ENCODE results near the gene SMC1B.
"Not testable (repeated sequence)": the region's sequence is repeated elsewhere in the genome, so short reads cannot be mapped to it uniquely, and the experiment has no call there.

Gene SMC1B

GRCh38 chr22:45442116-45442515, 28.7 kb upstream of the SMC1B start:
- no peak for DNase-seq

GRCh38 chr22:45441138-45441537, 27.7 kb upstream of the SMC1B start:
- DNase-seq, result peak; percentile 71

DNA sequence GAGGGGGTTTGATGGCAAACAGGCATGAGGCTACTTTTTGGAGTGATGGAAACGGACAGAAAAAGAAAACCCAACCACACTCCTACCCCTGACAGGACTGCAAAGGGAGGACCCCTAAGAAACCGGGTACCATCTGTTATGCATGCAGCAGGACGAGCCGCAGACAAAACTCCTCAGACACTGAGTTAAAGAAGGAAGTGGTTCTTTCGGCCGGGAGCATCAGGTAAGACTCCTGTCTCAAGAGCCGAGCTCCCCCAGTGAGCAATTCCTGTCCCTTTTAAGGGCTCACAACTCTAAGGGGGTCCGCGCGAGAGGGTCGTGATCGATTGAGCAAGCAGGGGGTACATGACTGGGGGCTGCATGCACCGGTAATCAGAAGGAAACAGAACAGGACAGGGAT, 27.3 kb upstream of the SMC1B start:
- DNase-seq, result not testable (repeated sequence)

DNA sequence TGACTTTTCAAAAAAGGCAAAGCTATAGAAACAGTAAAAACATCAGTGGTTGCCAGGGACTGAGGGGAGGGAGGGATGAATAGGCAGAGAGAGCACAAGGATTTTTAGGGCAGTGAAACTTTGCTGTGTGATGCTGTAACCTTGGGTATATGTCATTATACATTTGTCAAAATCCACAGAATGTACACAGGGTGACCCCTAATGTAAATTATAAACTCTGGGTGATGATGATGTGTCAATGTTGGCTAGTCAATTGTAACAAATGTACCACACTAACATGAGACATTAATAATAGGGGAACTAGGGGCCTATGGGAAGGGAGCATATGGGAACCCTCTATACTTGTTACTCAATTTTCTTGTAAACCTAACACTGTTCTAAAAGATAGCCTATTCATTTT, 24.9 kb upstream of the SMC1B start:
- DNase-seq, result no peak

- DNase-seq, result not testable (repeated sequence)
Observed at GRCh38 chr22:45436871-45437517, 23.6 kb upstream of the SMC1B start.

DNA sequence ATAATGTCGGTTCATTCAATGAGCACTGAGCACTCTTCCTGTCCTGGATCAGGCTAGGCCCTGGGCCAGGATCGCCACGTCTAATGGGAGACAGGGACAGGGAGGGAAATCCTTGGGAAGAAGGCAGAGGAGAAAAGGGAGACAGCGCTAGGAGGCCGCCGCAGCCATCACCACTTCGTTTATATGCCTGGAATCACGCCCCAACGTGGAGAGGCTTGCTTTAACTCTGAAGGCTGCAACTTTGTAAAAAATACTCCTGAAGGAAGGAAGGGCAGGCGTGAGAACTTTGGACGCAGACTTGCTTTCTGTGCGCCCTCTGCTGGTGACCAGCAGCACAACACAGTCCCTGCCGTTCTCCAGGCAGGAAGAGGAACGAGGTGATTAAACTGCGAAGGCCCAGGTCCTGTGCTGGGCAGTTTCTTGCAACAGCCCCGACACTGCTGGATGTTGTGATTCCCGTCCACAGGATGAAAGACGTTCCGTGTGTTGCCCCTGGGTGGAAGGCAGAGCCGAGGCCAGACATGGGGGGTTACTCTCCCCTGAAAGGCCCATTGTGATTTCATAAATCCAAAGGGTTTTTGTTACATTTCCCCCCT, 22.2 kb upstream of the SMC1B start:
- peak; percentile 87 for DNase-seq

DNA sequence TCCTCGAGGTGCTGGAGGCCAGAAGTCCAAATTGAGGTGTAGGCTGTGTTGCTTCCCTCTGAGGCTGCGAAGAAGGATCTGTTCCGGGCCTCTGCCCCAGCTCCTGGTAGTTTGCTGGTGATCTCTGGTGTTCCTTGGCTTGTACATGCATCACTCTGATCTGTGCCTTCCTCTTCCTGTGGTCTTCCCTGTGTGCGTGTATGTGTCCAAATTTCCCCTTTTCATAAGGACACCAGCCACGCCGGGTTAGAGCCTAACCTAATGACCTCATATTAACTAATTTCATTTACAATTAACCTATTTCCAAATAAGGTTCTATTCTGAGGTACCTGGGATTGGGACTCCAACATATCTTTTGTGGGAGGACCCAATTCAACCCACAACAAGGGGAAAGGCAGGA, 21.6 kb upstream of the SMC1B start:
- no peak for DNase-seq

DNA sequence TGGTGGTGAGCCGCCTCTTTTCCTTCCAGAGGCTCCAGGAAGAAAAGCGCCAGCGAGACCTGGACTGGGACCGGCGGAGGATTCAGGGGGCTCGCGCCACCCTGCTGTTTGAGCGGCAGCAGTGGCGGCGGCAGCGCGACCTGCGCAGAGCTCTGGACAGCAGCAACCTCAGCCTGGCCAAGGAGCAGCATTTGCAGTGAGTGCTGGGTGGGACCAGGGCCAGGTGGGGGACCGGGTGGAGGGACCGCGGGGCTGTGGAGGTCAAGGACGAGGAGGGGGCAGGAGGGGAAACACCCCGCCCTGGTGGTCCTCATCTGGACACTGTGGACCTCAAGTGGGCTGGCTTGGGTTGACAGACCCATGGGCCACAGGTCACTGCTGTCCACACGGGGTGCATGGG, 17.5 kb upstream of the SMC1B start:
- DNase-seq, result no peak

- DNase-seq, result no peak
Observed at GRCh38 chr22:45429981-45430775, 16.8 kb upstream of the SMC1B start.

DNA sequence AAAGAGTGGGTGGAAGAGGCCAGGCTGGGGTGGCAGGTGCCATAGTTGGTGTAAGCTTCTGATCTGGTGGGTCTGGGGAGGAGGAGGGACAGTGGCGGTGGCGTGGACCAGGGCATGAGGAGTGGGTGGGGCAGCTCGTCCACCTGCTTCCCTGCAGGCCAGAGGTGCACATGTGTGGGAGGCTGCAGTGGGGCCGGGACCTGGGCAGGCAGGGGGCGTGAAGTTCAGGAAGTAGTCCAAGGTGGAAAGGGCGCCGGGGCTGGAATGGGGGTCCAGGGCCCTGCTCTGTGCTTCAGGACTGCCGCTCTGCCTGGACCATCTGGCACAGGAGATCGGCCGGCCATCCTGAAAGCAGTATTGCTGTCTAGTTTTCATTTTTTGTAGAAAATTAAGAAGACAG, 16.0 kb upstream of the SMC1B start:
- DNase-seq, result no peak

DNA sequence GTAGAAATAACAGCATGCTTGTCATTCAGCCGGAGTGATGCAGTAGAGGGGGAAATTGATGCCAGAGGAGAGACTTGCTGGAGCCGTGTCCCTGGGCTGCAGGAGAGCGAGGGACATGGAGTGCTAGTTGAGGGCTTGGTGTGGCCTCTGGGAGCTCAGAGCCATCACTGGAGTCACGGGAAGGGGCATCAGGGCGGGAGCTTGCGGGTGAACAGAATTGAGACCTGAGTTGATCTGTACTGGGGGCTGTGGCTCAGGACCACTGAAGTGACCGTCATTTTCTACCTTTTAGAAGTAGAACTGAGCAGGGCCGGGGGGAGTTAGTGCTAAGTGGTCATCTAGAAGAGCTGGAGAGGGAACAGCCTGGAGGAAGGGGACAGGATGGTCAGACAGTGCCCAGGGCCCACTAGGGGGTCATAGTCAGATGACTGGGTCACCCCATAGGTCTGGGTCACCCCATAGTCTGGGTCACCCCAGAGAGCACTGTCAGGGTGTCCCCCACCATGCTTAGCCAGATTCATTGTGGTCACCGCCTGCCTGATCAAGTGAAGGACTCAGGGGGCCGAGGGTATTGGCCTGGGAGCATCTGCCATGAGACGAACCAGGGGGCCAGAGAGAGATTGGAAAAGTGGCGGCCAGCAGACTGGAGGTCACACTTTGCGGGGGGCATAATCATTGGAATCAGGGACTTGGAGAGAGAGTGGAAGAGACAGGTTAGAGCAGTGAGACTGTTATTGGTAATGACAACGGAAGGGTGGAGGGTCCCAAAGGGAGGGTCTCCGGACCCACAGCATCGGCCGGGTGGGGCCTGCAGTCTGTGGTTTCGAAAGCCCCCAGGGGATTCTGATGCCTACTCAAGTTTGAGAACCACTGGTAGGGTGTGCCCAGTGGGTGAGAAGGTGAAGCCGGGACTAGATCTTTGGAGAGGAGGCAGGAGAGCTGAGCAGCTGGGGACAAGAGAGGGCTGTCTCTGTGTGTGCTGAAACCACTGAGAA, 15.3 kb upstream of the SMC1B start:
- no peak for DNase-seq

DNA sequence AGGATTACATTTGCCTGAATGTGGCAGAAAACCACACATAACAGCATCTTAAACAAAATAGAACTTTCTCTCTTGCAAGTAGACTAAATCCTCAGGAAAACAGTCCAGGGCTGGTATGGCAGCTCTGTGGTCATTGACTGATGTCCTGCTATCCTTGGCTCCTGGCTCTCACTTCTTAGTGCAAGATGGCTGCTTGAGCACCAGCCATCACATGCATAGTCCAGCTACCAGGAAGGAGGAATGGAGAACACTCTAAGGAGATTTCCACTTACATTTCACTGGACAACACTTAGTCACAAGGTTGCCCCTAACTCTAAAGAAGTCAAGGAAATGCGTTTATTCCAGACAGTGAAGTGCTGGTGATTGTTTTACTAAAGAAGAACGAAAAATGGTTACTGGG, 13.7 kb upstream of the SMC1B start:
- DNase-seq, result no peak

DNA sequence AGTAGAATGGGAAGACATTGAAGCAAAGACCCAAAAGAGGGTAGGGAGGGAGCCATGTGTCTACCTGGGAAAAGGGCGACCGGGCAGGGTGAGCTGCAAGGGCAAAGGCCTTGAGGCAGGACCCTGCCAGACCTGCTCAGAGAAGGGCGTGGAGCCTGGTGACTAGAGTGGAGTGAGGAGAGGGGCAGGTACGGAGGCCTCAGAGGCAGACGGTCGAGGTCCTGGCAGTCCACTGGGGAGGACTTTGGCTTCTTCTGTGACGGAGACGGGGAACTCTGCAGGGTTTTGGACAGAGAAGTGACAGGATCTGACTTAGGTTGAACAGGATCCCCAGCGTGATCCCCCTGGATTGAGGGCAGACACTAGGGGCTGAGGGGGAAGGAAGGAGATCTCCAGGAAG, 13.0 kb upstream of the SMC1B start:
- no peak for DNase-seq

DNA sequence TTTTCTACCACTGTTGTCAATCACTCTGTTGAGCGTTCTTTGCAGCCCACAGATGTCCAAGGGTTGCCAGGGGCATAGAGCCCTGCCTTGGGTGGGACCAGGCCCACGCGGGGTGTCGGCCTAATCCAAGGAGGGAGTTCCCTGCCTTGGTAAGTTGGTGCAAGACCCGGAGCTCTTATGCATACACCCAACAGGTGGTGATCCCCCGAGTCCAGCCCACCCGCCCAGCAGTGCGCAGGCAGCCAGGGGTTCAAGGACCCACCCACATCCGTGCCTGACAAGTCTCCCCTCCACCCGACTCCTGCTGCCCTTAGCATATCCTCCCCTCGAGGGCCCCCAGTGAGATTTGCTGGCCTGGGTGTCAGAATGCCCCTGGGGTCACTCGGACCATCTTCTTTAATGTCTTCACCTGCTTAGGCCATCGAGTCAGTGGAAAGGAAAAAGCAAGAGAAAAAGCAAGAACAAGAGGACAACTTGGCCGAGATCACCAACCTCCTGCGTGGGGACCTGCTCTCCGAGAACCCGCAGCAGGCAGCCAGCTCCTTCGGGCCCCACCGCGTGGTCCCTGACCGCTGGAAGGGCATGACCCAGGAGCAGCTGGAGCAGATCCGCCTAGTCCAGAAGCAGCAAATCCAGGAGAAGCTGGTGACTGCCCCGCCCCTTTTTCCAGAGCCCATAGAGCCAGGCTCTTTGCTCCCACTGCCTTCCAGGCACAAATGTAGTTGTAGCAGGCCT, 12.3 kb upstream of the SMC1B start:
- no peak for DNase-seq

GRCh38 chr22:45425101-45425500, 11.7 kb upstream of the SMC1B start:
- DNase-seq, result no peak

DNA sequence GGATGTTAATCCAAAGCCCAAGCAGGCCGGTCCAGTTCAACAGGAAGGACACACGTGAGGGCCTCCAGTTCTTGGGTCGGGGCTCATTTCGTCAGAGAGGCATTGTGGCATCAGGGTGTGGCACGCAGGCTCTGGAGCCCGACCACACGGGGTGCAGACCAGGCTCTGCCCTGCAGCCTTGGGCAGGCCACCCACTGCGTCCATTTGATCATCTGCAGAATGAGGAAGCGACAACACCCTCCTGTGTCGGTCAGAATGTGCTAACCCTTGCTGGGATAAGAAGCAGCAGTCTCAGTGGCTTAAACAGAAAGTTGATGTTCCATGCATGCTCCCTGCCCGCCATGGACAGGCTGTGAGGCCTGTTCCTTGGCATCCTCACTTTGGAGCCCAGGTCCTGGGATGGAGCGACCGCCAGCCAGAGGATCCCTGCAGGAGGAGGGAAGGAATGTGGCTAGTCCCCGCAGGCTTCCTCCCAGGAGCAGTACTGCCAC, 10.9 kb upstream of the SMC1B start:
- no peak for DNase-seq

- no peak for DNase-seq
Observed at GRCh38 chr22:45423524-45423923, 10.1 kb upstream of the SMC1B start.

- DNase-seq, result no peak
Observed at GRCh38 chr22:45422237-45422983, 9.0 kb upstream of the SMC1B start.

DNA sequence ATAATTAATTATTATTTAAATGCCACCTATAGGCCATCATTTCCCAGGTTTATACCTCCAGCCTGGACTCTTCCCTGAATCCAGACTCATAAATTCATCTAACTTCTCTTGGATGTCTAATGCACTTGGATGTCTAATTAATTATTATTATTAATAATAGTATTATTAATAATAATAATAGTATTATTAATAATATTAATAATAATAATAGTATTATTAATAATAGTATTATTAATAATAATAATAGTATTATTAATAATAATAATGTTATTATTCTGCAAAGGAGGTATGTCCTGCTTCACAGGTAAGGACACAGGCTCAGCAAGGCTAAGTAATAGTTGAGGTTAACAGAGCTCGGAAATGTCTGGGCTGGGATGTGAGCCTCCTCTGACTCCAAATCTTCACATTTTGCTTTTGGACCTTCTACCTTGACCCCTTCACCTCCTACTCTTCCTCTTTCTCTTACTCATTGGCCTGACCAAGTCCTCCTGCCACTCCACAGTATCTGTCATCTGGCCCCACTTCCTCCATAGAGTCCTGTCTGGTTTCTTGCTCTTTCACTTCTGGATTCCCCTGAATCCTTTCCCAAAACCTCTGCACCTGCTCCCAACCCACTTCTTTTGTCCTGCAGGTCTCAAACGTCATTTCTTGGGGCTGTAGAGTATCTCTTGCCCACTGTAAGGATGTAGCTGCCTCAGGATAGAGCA, 8.1 kb upstream of the SMC1B start:
- DNase-seq, result no peak

DNA sequence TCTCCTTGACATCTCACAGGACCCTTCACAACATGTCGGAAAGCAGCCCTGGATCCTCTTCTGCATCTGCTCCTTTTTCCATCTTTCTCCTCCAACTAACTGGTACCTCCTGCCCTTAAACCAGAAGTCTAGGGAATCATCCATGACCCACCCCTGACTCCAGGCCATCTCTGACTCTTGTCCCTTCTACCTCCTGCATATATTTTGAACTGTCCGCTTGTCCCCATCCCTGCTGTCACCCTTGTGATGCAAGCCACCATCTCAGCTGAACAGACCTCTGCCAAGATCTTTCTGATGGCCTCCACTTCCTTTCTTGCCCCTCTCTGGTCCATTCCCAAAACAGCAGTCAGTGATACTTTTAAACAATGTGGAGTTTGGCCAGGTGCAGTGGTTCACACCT, 7.1 kb upstream of the SMC1B start:
- DNase-seq, result no peak

GRCh38 chr22:45420011-45420410, 6.6 kb upstream of the SMC1B start:
- DNase-seq, result no peak

Data from fibroblast of skin of right biceps (primary cell).